NCI-H774 (cell line): ENCODE measurements around the gene PCDHGA1.

Experiments
- DNase-seq: peaks from one replicate; lab custom pipeline; 2025; lab: John Stamatoyannopoulos, UW

The PCDHGA1 gene

GRCh38 chr5:141534492-141535213, 204.3 kb downstream of the PCDHGA1 start:
- no peak for DNase-seq

GRCh38 chr5:141543053-141543452, 212.7 kb downstream of the PCDHGA1 start:
- DNase-seq, result no peak

- no peak for DNase-seq
Measured at GRCh38 chr5:141547488-141547887, 217.2 kb downstream of the PCDHGA1 start.

GRCh38 chr5:141547921-141548320, 217.6 kb downstream of the PCDHGA1 start:
- DNase-seq, result no peak

GRCh38 chr5:141557681-141558136, 227.4 kb downstream of the PCDHGA1 start:
- DNase-seq, result no peak

GRCh38 chr5:141558150-141558549, 227.8 kb downstream of the PCDHGA1 start:
- no peak for DNase-seq

- no peak for DNase-seq
Measured at GRCh38 chr5:141559461-141559860, 229.1 kb downstream of the PCDHGA1 start.

GRCh38 chr5:141560151-141560550, 229.8 kb downstream of the PCDHGA1 start:
- peak; percentile 62 for DNase-seq

- peak; percentile 93 for DNase-seq
Measured at GRCh38 chr5:141560725-141561483, 230.6 kb downstream of the PCDHGA1 start.
